Ramos (cell line): ENCODE results near the gene PROCA1.

ENCODE experiments used
- in situ Hi-C: fragments of 300-500 bp; cut with MboI; formaldehyde crosslinking; loops from one replicate; pipeline ENCODE4 v1.14.3; 2022; ENCODE audit warnings: low sequenced_read_pairs; ENCODE audit not compliant: unreplicated experiment

PROCA1 gene

GRCh38 chr17:28744972-28745785 is 33.5 kb upstream of the PROCA1 start:
- in situ Hi-C loops: loop anchor here (25.0 kb wide), 2 partner anchors 817 to 967 kb away; partner anchors contain the start of genes ABHD15 and TP53I13

- in situ Hi-C loops: loop anchor here (25.0 kb wide), 2 partner anchors 818 to 968 kb away; partner anchors contain the start of genes ABHD15 and TP53I13
Observed at GRCh38 chr17:28744104-28744971, 32.6 kb upstream of the PROCA1 start.

- in situ Hi-C loops: loop anchor here (25.0 kb wide), 2 partner anchors 819 to 969 kb away; partner anchors contain the start of genes ABHD15 and TP53I13
Observed at GRCh38 chr17:28743243-28744103, 31.8 kb upstream of the PROCA1 start, which contains the start of gene TRAF4. TRAF4 (plus strand) TSS chr17:28744011; CDS start chr17:28744113, 102 bp downstream.

- in situ Hi-C loops: loop anchor here (25.0 kb wide), 2 partner anchors 821 to 971 kb away; partner anchors contain the start of genes ABHD15 and TP53I13
Observed at GRCh38 chr17:28741358-28742349, 30.0 kb upstream of the PROCA1 start.

- in situ Hi-C loops: loop anchor here (25.0 kb wide), 2 partner anchors 822 to 972 kb away; partner anchors contain the start of genes ABHD15 and TP53I13
Observed at GRCh38 chr17:28740406-28741357, 29.0 kb upstream of the PROCA1 start.

- in situ Hi-C loops: loop anchor here (25.0 kb wide), 2 partner anchors 823 to 973 kb away; partner anchors contain the start of genes ABHD15 and TP53I13
Observed at GRCh38 chr17:28738680-28739384, 27.1 kb upstream of the PROCA1 start.

- in situ Hi-C loops: loop anchor here (25.0 kb wide), 2 partner anchors 824 to 974 kb away; partner anchors contain the start of genes ABHD15 and TP53I13
Observed at GRCh38 chr17:28737770-28738679, 26.3 kb upstream of the PROCA1 start.

GRCh38 chr17:28737316-28737715 is 25.6 kb upstream of the PROCA1 start:
- in situ Hi-C loops: loop anchor here (25.0 kb wide), 2 partner anchors 825 to 975 kb away; partner anchors contain the start of genes ABHD15 and TP53I13

GRCh38 chr17:28735913-28736769 is 24.5 kb upstream of the PROCA1 start:
- in situ Hi-C loops: loop anchor here (25.0 kb wide), 2 partner anchors 826 to 976 kb away; partner anchors contain the start of genes ABHD15 and TP53I13

- in situ Hi-C loops: loop anchor here (25.0 kb wide), 2 partner anchors 827 to 977 kb away; partner anchors contain the start of genes ABHD15 and TP53I13
Observed at GRCh38 chr17:28735242-28735722, 23.6 kb upstream of the PROCA1 start.

GRCh38 chr17:28734712-28735241 is 23.1 kb upstream of the PROCA1 start:
- in situ Hi-C loops: loop anchor here (25.0 kb wide), 2 partner anchors 828 to 978 kb away; partner anchors contain the start of genes ABHD15 and TP53I13

GRCh38 chr17:28733346-28733745 is 21.7 kb upstream of the PROCA1 start:
- in situ Hi-C loops: loop anchor here (25.0 kb wide), 2 partner anchors 829 to 979 kb away; partner anchors contain the start of genes ABHD15 and TP53I13

GRCh38 chr17:28729950-28730330 is 18.3 kb upstream of the PROCA1 start:
- in situ Hi-C loops: loop anchor here (25.0 kb wide), 2 partner anchors 832 to 982 kb away; partner anchors contain the start of genes ABHD15 and TP53I13
